Natural killer cell treated with Interleukin-12 subunit alpha and Interleukin-12 subunit beta and Interleukin-15 and Interleukin-18, amount 100 ng/mL, for 72 hours (primary cell): ENCODE measurements around the gene LRRK2. TPM values are rescaled to one million over a fixed set of nuclear protein-coding genes. Genes with fewer than 3 reads are reported as not detected.

ENCODE experiments used
- ATAC-seq, 2 donors: fragments of 150-1000 bp; cut with Tn5 transposase in 1 of 2; sonication (Bioruptor Pico), chemical (Tn5 transposase) in 1 of 2; 2 replicates each; pipeline ENCODE4 v1.10.0; 2021
- DNase-seq: peaks from one replicate; pipeline ENCODE4 v3.0.0; 2022; ENCODE audit warnings: low spot score
- H3K27ac Mint-ChIP-seq, 2 donors: 1 replicate in 1 of 2; 2 replicates in 1 of 2; pipeline ENCODE4 v1.8.0; 2022; ENCODE audit warnings: mixed read lengths in 2 of 2, mild to moderate bottlenecking in 1 of 2, moderate library complexity in 1 of 2
- H3K27me3 Mint-ChIP-seq, 2 donors: 1 replicate in 1 of 2; 2 replicates in 1 of 2; pipeline ENCODE4 v1.8.0; 2022; ENCODE audit warnings: mixed read lengths in 2 of 2
- H3K36me3 Mint-ChIP-seq: one replicate; pipeline ENCODE4 v1.8.0; 2022; ENCODE audit warnings: mixed read lengths
- H3K4me1 Mint-ChIP-seq, 2 donors: 1 replicate in 1 of 2; 2 replicates in 1 of 2; pipeline ENCODE4 v1.8.0; 2022; ENCODE audit warnings: low read depth in 2 of 2, mixed read lengths in 2 of 2, mild to moderate bottlenecking in 1 of 2
- H3K4me3 Mint-ChIP-seq: one replicate; pipeline ENCODE4 v1.8.0; 2022; ENCODE audit warnings: mixed read lengths
- H3K9me3 Mint-ChIP-seq: 2 replicates; pipeline ENCODE4 v1.8.0; 2022; ENCODE audit warnings: mixed read lengths
- total RNA-seq, 2 donors: library from RNA; stranded (reverse); gene quantifications; one replicate each; pipeline ENCODE4 v1.2.3, GENCODE V29; 2022

The LRRK2 gene
- total RNA-seq, 2 donors from 2014 or later = 0.29 to 0.47 TPM

GRCh38 chr12:40225337-40225983 is 663 bp downstream of the LRRK2 start:
- ATAC-seq (no peak), DNase-seq (no peak)
- peak overlapping the region; percentile 61 for H3K4me3 Mint-ChIP-seq
- H3K27me3 Mint-ChIP-seq = peaks cover 6 to 12% of the 10 kb centered on the region in 2 donors
- H3K36me3 Mint-ChIP-seq = no peaks in the 10 kb centered on the region
- H3K9me3 Mint-ChIP-seq = no peaks in the 10 kb centered on the region
- no peak overlapping the region for H3K27ac Mint-ChIP-seq
- H3K4me1 Mint-ChIP-seq = peaks cover 6 to 10% of the 10 kb centered on the region in 2 donors

DNA sequence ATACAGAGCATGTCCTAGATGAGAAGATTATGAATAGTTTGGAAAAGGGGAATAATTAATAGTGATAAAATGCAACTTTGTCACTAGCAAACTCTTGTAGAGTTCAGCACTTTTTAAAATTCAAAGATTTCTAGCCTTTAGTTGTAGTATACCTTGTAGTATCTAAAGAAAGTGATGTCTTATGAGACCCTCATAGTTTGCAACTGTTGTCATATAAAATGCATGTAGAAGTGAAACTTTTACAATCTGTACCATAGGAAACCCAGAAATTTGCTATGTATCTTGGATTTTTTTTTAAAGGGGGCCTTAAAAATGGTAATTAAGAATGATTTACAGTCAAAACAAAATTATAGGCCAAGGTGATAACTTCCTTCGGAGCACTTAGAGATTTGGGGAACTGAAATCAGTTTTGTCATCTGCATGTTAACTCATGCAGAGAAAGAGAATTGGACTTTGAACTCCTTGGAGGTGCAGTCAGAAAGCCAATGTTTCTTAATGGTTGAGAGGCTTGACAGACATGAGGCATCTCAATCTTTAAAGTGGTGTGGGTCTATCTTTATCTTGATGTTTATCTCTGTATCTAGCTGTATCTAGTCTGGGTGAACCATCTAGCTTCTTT is 1.3 kb downstream of the LRRK2 start:
- Mint-ChIP-seq H3K36me3 (no peaks in the 10 kb centered on the region), H3K27me3 (peaks cover 6 to 12% of the 10 kb centered on the region in 2 donors), H3K4me3 (no peak overlapping the region), H3K9me3 (no peaks in the 10 kb centered on the region), H3K27ac (no peak overlapping the region), H3K4me1 (peaks cover 6 to 10% of the 10 kb centered on the region in 2 donors)
- DNase-seq (no peak), ATAC-seq (no peak)

- DNase-seq (no peak), ATAC-seq (no peak)
- Mint-ChIP-seq H3K27me3 (peaks cover 6 to 12% of the 10 kb centered on the region in 2 donors), H3K27ac (no peak overlapping the region), H3K4me1 (peaks cover 6 to 10% of the 10 kb centered on the region in 2 donors), H3K4me3 (no peak overlapping the region), H3K36me3 (no peaks in the 10 kb centered on the region), H3K9me3 (no peaks in the 10 kb centered on the region)
Measured at GRCh38 chr12:40226705-40227104, 1.9 kb downstream of the LRRK2 start.

GRCh38 chr12:40227447-40227846 is 2.6 kb downstream of the LRRK2 start:
- peaks cover 6 to 12% of the 10 kb centered on the region in 2 donors for H3K27me3 Mint-ChIP-seq
- no peak overlapping the region for H3K27ac Mint-ChIP-seq
- peaks cover 6 to 10% of the 10 kb centered on the region in 2 donors for H3K4me1 Mint-ChIP-seq
- no peak for DNase-seq
- H3K9me3 Mint-ChIP-seq = no peaks in the 10 kb centered on the region
- H3K36me3 Mint-ChIP-seq = no peaks in the 10 kb centered on the region
- no peak for ATAC-seq
- no peak overlapping the region for H3K4me3 Mint-ChIP-seq

GRCh38 chr12:40228727-40229126 is 3.9 kb downstream of the LRRK2 start:
- H3K36me3 Mint-ChIP-seq = no peaks in the 10 kb centered on the region
- H3K4me3 Mint-ChIP-seq = no peak overlapping the region
- H3K9me3 Mint-ChIP-seq = no peaks in the 10 kb centered on the region
- no peak overlapping the region for H3K27ac Mint-ChIP-seq
- ATAC-seq (no peak), DNase-seq (no peak)
- H3K4me1 Mint-ChIP-seq = peaks cover 4 to 8% of the 10 kb centered on the region in 2 donors
- peaks cover 0 to 9% of the 10 kb centered on the region in 2 donors for H3K27me3 Mint-ChIP-seq

- Mint-ChIP-seq H3K4me3 (no peak overlapping the region), H3K4me1 (peaks cover 0 to 3% of the 10 kb centered on the region in 2 donors), H3K36me3 (no peaks in the 10 kb centered on the region), H3K9me3 (no peaks in the 10 kb centered on the region), H3K27me3 (peaks cover 0 to 6% of the 10 kb centered on the region in 2 donors), H3K27ac (no peak overlapping the region)
- ATAC-seq (no peak), DNase-seq (no peak)
Measured at GRCh38 chr12:40229690-40230651, 5.2 kb downstream of the LRRK2 start.

DNA sequence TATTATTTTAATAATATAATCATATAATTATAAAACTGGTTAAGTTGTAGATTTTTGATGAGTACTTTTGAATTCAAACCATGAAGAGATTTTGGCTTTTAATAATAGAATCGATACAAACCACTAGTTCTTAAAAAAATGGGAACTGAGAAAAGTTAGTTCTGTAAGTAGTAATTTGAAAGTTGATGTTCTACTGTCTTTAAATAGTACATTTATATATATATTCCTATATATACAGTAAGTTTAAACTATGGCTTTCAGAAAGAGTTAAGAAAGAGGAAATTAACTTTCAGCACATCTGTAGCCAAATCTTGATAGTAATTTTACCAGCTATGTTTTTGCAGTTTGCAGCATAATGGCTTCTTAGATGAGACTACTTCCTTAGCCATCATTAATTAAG is 7.8 kb downstream of the LRRK2 start:
- Mint-ChIP-seq H3K27ac (no peak overlapping the region), H3K4me1 (no peaks in the 10 kb centered on the region), H3K36me3 (no peaks in the 10 kb centered on the region), H3K27me3 (peaks cover 0 to 3% of the 10 kb centered on the region in 2 donors), H3K4me3 (no peak overlapping the region), H3K9me3 (peaks cover 4% of the 10 kb centered on the region)
- ATAC-seq (no peak), DNase-seq (no peak)

DNA sequence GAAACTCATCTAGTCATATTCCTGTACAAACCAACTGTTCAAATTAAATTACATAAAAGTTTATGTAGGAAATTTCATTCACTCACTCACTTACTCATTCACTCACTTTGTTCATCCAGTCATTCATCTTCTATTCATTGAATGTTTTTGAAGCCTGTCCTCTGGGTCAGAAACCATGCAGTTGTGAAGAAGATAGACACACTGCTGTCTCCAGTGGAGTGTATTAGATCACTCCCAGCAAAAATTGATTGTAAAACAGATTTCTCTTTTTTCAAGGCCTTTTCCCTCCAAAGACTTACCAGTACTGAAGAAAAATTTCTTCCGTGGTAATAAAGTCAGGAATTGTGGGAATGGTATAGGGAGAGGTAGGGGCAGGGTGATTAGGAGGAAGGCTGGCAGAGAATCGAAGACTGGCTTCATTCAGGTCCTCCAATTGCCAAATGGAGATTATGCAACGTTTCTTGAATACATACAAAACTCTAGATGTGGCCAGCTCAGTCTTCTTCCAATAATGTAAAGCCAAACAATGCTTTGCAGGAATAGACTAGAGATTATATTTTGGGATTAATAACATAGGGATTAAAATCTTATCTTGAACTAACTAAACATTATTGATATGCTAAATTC is 9.1 kb downstream of the LRRK2 start:
- DNase-seq (no peak), ATAC-seq (no peak)
- Mint-ChIP-seq H3K9me3 (peaks cover 4% of the 10 kb centered on the region), H3K27ac (no peak overlapping the region), H3K4me3 (no peak overlapping the region), H3K4me1 (no peaks in the 10 kb centered on the region), H3K36me3 (no peaks in the 10 kb centered on the region), H3K27me3 (peaks cover 0 to 3% of the 10 kb centered on the region in 2 donors)

DNA sequence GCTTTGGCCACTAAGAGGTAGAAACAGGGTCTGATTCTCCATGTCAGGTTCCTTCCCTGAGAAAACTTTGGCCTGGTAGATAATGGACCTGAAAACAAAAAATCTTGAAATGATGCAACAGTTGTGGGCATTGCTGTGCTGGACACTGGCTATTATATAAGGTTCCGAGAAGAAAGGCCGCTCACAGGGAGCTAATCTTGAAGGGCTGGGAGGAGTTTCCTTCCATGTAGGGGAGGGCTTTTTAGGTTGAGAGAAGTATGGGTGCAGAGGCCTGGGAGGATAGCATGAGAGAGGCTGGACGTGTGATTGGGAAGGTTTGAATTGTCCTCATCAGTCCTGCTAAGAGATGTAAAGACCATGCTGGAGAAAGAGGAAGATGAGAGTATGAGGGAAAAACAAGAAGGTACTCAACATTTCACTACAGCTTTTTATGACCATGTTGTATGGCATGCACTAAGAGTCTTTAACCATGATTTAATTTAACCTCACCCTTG is 11.6 kb downstream of the LRRK2 start:
- Mint-ChIP-seq H3K27me3 (no peaks in the 10 kb centered on the region), H3K36me3 (no peaks in the 10 kb centered on the region)

GRCh38 chr12:40238266-40238902 is 13.6 kb downstream of the LRRK2 start:
- Mint-ChIP-seq H3K4me3 (no peak overlapping the region), H3K27ac (no peak overlapping the region), H3K36me3 (no peaks in the 10 kb centered on the region), H3K27me3 (no peaks in the 10 kb centered on the region), H3K4me1 (peaks cover 0 to 5% of the 10 kb centered on the region in 2 donors), H3K9me3 (peaks cover 4% of the 10 kb centered on the region)
- DNase-seq (no peak), ATAC-seq (no peak)

More for the DNA sequence above, 11.6 kb downstream of the LRRK2 start:
- Mint-ChIP-seq H3K4me3 (no peak overlapping the region), H3K4me1 (peaks cover 0 to 5% of the 10 kb centered on the region in 2 donors), H3K9me3 (peaks cover 4% of the 10 kb centered on the region), H3K27ac (no peak overlapping the region)
- ATAC-seq (no peak), DNase-seq (no peak)

DNA sequence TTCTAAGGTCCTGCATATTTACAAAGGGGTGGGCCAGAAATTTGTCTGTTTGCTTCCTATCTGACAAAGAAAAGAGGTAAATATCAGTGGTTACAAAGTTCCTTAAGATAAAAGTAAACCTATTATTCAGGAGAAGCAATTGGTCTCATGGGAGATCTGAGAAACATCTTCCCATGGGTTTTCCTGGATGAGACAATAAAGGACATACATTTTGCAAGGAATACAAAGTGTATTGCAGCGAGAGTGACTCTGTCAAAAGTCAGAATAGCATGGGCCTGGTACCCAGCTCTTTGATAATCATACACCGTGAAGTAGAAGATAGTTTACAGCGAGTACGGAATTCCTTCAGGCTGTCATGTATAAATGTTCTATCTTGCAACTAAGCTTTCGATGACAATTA is 14.2 kb downstream of the LRRK2 start:
- DNase-seq (no peak), ATAC-seq (no peak)
- H3K27ac Mint-ChIP-seq = no peak overlapping the region
- H3K27me3 Mint-ChIP-seq = no peaks in the 10 kb centered on the region
- H3K36me3 Mint-ChIP-seq = no peaks in the 10 kb centered on the region
- H3K4me1 Mint-ChIP-seq = peaks cover 0 to 5% of the 10 kb centered on the region in 2 donors
- H3K4me3 Mint-ChIP-seq = no peak overlapping the region
- peaks cover 4% of the 10 kb centered on the region for H3K9me3 Mint-ChIP-seq

DNA sequence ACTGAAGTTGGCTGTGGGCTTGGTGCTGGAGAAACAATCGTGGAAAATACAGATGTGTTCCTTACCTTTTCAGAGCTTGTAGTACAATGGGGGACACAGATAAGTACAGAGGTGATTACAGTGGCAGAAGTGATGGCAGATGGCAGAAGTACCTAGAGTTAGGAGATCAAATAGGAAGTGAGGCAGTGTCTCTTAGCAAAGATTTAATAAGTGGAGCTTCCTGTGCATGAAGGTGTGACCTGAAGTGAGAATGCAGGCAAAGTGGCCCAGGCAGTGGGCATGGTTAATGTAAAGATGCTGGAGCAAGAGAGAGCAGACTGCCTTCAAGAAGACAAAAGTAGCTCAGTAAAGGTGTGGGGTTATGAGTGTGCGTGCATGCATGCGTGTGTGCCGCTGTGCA is 16.0 kb downstream of the LRRK2 start:
- no peaks in the 10 kb centered on the region for H3K27me3 Mint-ChIP-seq

GRCh38 chr12:40241741-40242140 is 16.9 kb downstream of the LRRK2 start:
- Mint-ChIP-seq H3K4me1 (peaks cover 0 to 5% of the 10 kb centered on the region in 2 donors), H3K27ac (no peak overlapping the region), H3K9me3 (peaks cover 4% of the 10 kb centered on the region), H3K36me3 (no peaks in the 10 kb centered on the region), H3K4me3 (no peak overlapping the region), H3K27me3 (no peaks in the 10 kb centered on the region)
- DNase-seq (no peak), ATAC-seq (no peak)

More for the DNA sequence above, 16.0 kb downstream of the LRRK2 start:
- Mint-ChIP-seq H3K4me3 (no peak overlapping the region), H3K9me3 (peaks cover 4% of the 10 kb centered on the region), H3K27ac (no peak overlapping the region), H3K36me3 (no peaks in the 10 kb centered on the region), H3K4me1 (peaks cover 0 to 5% of the 10 kb centered on the region in 2 donors)
- ATAC-seq (no peak), DNase-seq (no peak)
